ENCODE results near the gene CCDC141. TPM values are rescaled to one million over a fixed set of nuclear protein-coding genes. Genes with fewer than 3 reads are reported as not detected.

CCDC141 gene
- total RNA-seq, 4 donors from 2014 or later: 1.1 to 11.6 (median 5.0) TPM

GRCh38 chr2:178886006-178886405 lies 163.9 kb downstream of the CCDC141 start:
- H3K9me3 ChIP-seq: no peaks in the 10 kb centered on the region
- H3K27me3 ChIP-seq: no peaks in the 10 kb centered on the region
- no peaks in the 10 kb centered on the region for H3K4me1 ChIP-seq
- H3K36me3 ChIP-seq: no peaks in the 10 kb centered on the region
- H3K4me3 ChIP-seq: no peak overlapping the region
- no peak for DNase-seq
- H3K27ac ChIP-seq: no peak overlapping the region
- TF ChIP-seq CTCF (IDR thresholded peaks at IDR 0.05) (no peak), POLR2A (IDR thresholded peaks at IDR 0.05) (no peak)

GRCh38 chr2:178884440-178884839 lies 165.5 kb downstream of the CCDC141 start:
- Histone ChIP-seq H3K4me1 (no peaks in the 10 kb centered on the region), H3K27ac (no peak overlapping the region), H3K4me3 (no peak overlapping the region), H3K36me3 (no peaks in the 10 kb centered on the region), H3K27me3 (no peaks in the 10 kb centered on the region), H3K9me3 (no peaks in the 10 kb centered on the region)
- TF ChIP-seq POLR2A (IDR thresholded peaks at IDR 0.05) (no peak), CTCF (IDR thresholded peaks at IDR 0.05) (no peak)
- no peak for DNase-seq

- Histone ChIP-seq H3K4me1 (no peaks in the 10 kb centered on the region), H3K27me3 (no peaks in the 10 kb centered on the region), H3K9me3 (no peaks in the 10 kb centered on the region), H3K27ac (no peak overlapping the region), H3K36me3 (no peaks in the 10 kb centered on the region), H3K4me3 (no peak overlapping the region)
- no peak for DNase-seq
- TF ChIP-seq CTCF (IDR thresholded peaks at IDR 0.05) (no peak), POLR2A (IDR thresholded peaks at IDR 0.05) (no peak)
These were observed 167.1 kb downstream of the CCDC141 start for GRCh38 chr2:178882666-178883440.

GRCh38 chr2:178881075-178881474 lies 168.9 kb downstream of the CCDC141 start:
- DNase-seq: no peak
- Histone ChIP-seq H3K36me3 (no peaks in the 10 kb centered on the region), H3K4me1 (no peaks in the 10 kb centered on the region), H3K4me3 (no peak overlapping the region), H3K9me3 (no peaks in the 10 kb centered on the region), H3K27ac (no peak overlapping the region), H3K27me3 (no peaks in the 10 kb centered on the region)
- TF ChIP-seq POLR2A (IDR thresholded peaks at IDR 0.05): no peak
- TF ChIP-seq CTCF (IDR thresholded peaks at IDR 0.05): no peak

GRCh38 chr2:178880257-178880656 lies 169.7 kb downstream of the CCDC141 start:
- TF ChIP-seq CTCF (IDR thresholded peaks at IDR 0.05) (no peak), POLR2A (IDR thresholded peaks at IDR 0.05) (no peak)
- Histone ChIP-seq H3K27ac (no peak overlapping the region), H3K4me1 (no peaks in the 10 kb centered on the region), H3K27me3 (no peaks in the 10 kb centered on the region), H3K9me3 (no peaks in the 10 kb centered on the region), H3K36me3 (no peaks in the 10 kb centered on the region), H3K4me3 (no peak overlapping the region)
- DNase-seq: no peak

Data from Peyer's patch (tissue), 4 donors.